ENCODE results near the gene FRMPD1.
"Not testable (repeated sequence)": the region's sequence is repeated elsewhere in the genome, so short reads cannot be mapped to it uniquely, and the experiment has no call there.

The FRMPD1 gene

GRCh38 chr9:37760416-37761161 lies 109.8 kb downstream of the FRMPD1 start:
- TF ChIP-seq PPARA (CRISPR knock-in tag; IDR thresholded peaks at IDR 0.05; ENCODE audit: borderline replicate concordance) (no peak), ZFP3 (CRISPR knock-in tag; IDR thresholded peaks at IDR 0.05) (no peak), SNAI2 (CRISPR knock-in tag; IDR thresholded peaks at IDR 0.05) (no peak), ESRRG (CRISPR knock-in tag; IDR thresholded peaks at IDR 0.05) (no peak), CREB5 (CRISPR knock-in tag; IDR thresholded peaks at IDR 0.05; ENCODE audit: low read depth) (no peak)
- no peak for ATAC-seq

- no peak for TF ChIP-seq ZC3H10 (CRISPR knock-in tag; IDR thresholded peaks at IDR 0.05)
- TF ChIP-seq PATZ1 (CRISPR knock-in tag; IDR thresholded peaks at IDR 0.05; ENCODE audit: borderline replicate concordance): no peak
- no peak for TF ChIP-seq BACH2 (CRISPR knock-in tag; IDR thresholded peaks at IDR 0.05; ENCODE audit: borderline replicate concordance)
- no peak for TF ChIP-seq POU6F1 (CRISPR knock-in tag; IDR thresholded peaks at IDR 0.05; ENCODE audit: borderline replicate concordance, low read depth)
- no peak for TF ChIP-seq ISL1 (CRISPR knock-in tag; IDR thresholded peaks at IDR 0.05)
- no peak for TF ChIP-seq ESRRG (CRISPR knock-in tag; IDR thresholded peaks at IDR 0.05)
- TF ChIP-seq GLIS3 (CRISPR knock-in tag; IDR thresholded peaks at IDR 0.05): no peak
- TF ChIP-seq CREB5 (CRISPR knock-in tag; IDR thresholded peaks at IDR 0.05; ENCODE audit: low read depth): no peak
- TF ChIP-seq CSDC2 (CRISPR knock-in tag; IDR thresholded peaks at IDR 0.05): no peak
- no peak for TF ChIP-seq TCF4 (CRISPR knock-in tag; IDR thresholded peaks at IDR 0.05; ENCODE audit: borderline replicate concordance)
- no peak for ATAC-seq
These were observed 110.8 kb downstream of the FRMPD1 start for GRCh38 chr9:37761511-37761910.

- ATAC-seq: not testable (repeated sequence)
These were observed 114.5 kb downstream of the FRMPD1 start for GRCh38 chr9:37765263-37765662.

- ATAC-seq: no peak
- TF ChIP-seq CSDC2 (CRISPR knock-in tag; IDR thresholded peaks at IDR 0.05): no peak
- no peak for TF ChIP-seq CREB5 (CRISPR knock-in tag; IDR thresholded peaks at IDR 0.05; ENCODE audit: low read depth)
- no peak for TF ChIP-seq PATZ1 (CRISPR knock-in tag; IDR thresholded peaks at IDR 0.05; ENCODE audit: borderline replicate concordance)
- TF ChIP-seq TSHZ2 (CRISPR knock-in tag; IDR thresholded peaks at IDR 0.05): no peak
- TF ChIP-seq ARNTL (CRISPR knock-in tag; IDR thresholded peaks at IDR 0.05; ENCODE audit: borderline replicate concordance, low read depth): no peak
- no peak for TF ChIP-seq ZNF8 (CRISPR knock-in tag; IDR thresholded peaks at IDR 0.05)
- no peak for TF ChIP-seq TOX (CRISPR knock-in tag; IDR thresholded peaks at IDR 0.05; ENCODE audit: borderline replicate concordance)
- no peak for TF ChIP-seq ZNF565 (CRISPR knock-in tag; conservative IDR thresholded peaks at IDR 0.05; ENCODE audit: low read depth)
- TF ChIP-seq ZFP30 (CRISPR knock-in tag; IDR thresholded peaks at IDR 0.05): no peak
- no peak for TF ChIP-seq CSRNP3 (CRISPR knock-in tag; IDR thresholded peaks at IDR 0.05)
- no peak for TF ChIP-seq TCF4 (CRISPR knock-in tag; IDR thresholded peaks at IDR 0.05; ENCODE audit: borderline replicate concordance)
- TF ChIP-seq PPARA (CRISPR knock-in tag; IDR thresholded peaks at IDR 0.05; ENCODE audit: borderline replicate concordance): no peak
- no peak for TF ChIP-seq ISL1 (CRISPR knock-in tag; IDR thresholded peaks at IDR 0.05)
- TF ChIP-seq ZFP3 (CRISPR knock-in tag; IDR thresholded peaks at IDR 0.05): no peak
- TF ChIP-seq BACH2 (CRISPR knock-in tag; IDR thresholded peaks at IDR 0.05; ENCODE audit: borderline replicate concordance): no peak
- no peak for TF ChIP-seq ESRRG (CRISPR knock-in tag; IDR thresholded peaks at IDR 0.05)
- no peak for TF ChIP-seq ZC3H10 (CRISPR knock-in tag; IDR thresholded peaks at IDR 0.05)
- no peak for TF ChIP-seq SNAI2 (CRISPR knock-in tag; IDR thresholded peaks at IDR 0.05)
These were observed 118.6 kb downstream of the FRMPD1 start for GRCh38 chr9:37769306-37769705.

Measured in SK-N-SH treated with all-trans-retinoic acid at 6 μM for 48 hours (cell line).